ENCODE measurements around the gene PRKCI.

GRCh38 chr3:170353485-170353884 is 131.3 kb downstream of the PRKCI start:
- no peak for TF ChIP-seq CTCF (IDR thresholded peaks at IDR 0.05; ENCODE audit: insufficient read depth, low read length, poor library complexity, severe bottlenecking)
- no peak for TF ChIP-seq EZH2phosphoT487 (conservative IDR thresholded peaks at IDR 0.05; ENCODE audit: low read length)
